ENCODE results near the gene NFU1.
A peak's percentile ranks its signal among the peaks of the same experiment; 100 is the strongest.

Gene NFU1

GRCh38 chr2:69436596-69436937, 668 bp downstream of the NFU1 start:
- Histone ChIP-seq H3K4me2 (ENCODE audit: low read length, poor library complexity, severe bottlenecking) (peak overlapping the region; percentile 92), H2AFZ (ENCODE audit: low read depth, low read length) (peak overlapping the region; percentile 92), H4K91ac (ENCODE audit: low read length) (peak overlapping the region; percentile 21), H3K4me1 (ENCODE audit: control insufficient read depth, insufficient read depth, low read depth, low read length) (peaks cover 7% of the 10 kb centered on the region), H3K4me3 (ENCODE audit: insufficient read depth in 1 of 2, low read depth in 1 of 2, low read length in 2 of 2) (peak overlapping the region; percentile 89 to 94), H3K9ac (ENCODE audit: low read length) (peak overlapping the region; percentile 95), H3K27me3 (ENCODE audit: control insufficient read depth in 1 of 2, insufficient read depth in 1 of 2, low read length in 2 of 2) (no peaks in the 10 kb centered on the region), H4K8ac (ENCODE audit: low read length) (peak overlapping the region; percentile 49), H2BK12ac (ENCODE audit: low read length in 2 of 2) (no peak overlapping the region), H2BK15ac (ENCODE audit: low read depth, poor library complexity, severe bottlenecking) (no peak overlapping the region), H2BK120ac (ENCODE audit: low read depth, low read length) (no peak overlapping the region), H3K4ac (ENCODE audit: low read depth in 1 of 2, low read length in 2 of 2) (peak overlapping the region in 1 of 2 experiments; percentile 99), H3K23ac (ENCODE audit: low read length in 2 of 2) (no peak overlapping the region), H2BK5ac (ENCODE audit: low read depth, low read length, poor library complexity, severe bottlenecking) (peak overlapping the region; percentile 24), H3K36me3 (ENCODE audit: control insufficient read depth in 1 of 2, insufficient read depth in 2 of 2, low read depth in 1 of 2, low read length in 2 of 2) (peaks cover 0 to 6% of the 10 kb centered on the region in 2 experiments), H3K9me3 (ENCODE audit: control insufficient read depth, low read length) (no peaks in the 10 kb centered on the region), H3K79me1 (replicated peaks; ENCODE audit: low read length, poor library complexity, severe bottlenecking) (peaks cover 10% of the 10 kb centered on the region), H3K14ac (ENCODE audit: low read length in 2 of 2) (peak overlapping the region in 1 of 2 experiments; percentile 39), H3K27ac (ENCODE audit: low read length, poor library complexity, severe bottlenecking) (peak overlapping the region; percentile 61), H3K18ac (ENCODE audit: low read depth in 1 of 2, low read length in 2 of 2) (peak overlapping the region; percentile 78 to 98), H2AK5ac (ENCODE audit: low read length, severe bottlenecking) (peak overlapping the region; percentile 45)
- DNase-seq: no peak
- 5% methylated on average over 3 of the region's 5 CpGs for WGBS

GRCh38 chr2:69434753-69435152, 2.5 kb downstream of the NFU1 start:
- Histone ChIP-seq H3K23ac (ENCODE audit: low read length in 2 of 2) (no peak overlapping the region), H4K91ac (ENCODE audit: low read length) (no peak overlapping the region), H2AK5ac (ENCODE audit: low read length, severe bottlenecking) (no peak overlapping the region), H3K27ac (ENCODE audit: low read length, poor library complexity, severe bottlenecking) (no peak overlapping the region), H2BK12ac (ENCODE audit: low read length in 2 of 2) (no peak overlapping the region), H3K14ac (ENCODE audit: low read length in 2 of 2) (no peak overlapping the region), H4K8ac (ENCODE audit: low read length) (no peak overlapping the region), H3K18ac (ENCODE audit: low read depth in 1 of 2, low read length in 2 of 2) (no peak overlapping the region), H3K9me3 (ENCODE audit: control insufficient read depth, low read length) (no peaks in the 10 kb centered on the region), H3K4me1 (ENCODE audit: control insufficient read depth, insufficient read depth, low read depth, low read length) (peaks cover 8% of the 10 kb centered on the region), H3K79me1 (replicated peaks; ENCODE audit: low read length, poor library complexity, severe bottlenecking) (peaks cover 12% of the 10 kb centered on the region), H3K4ac (ENCODE audit: low read depth in 1 of 2, low read length in 2 of 2) (no peak overlapping the region), H3K9ac (ENCODE audit: low read length) (no peak overlapping the region), H2BK15ac (ENCODE audit: low read depth, poor library complexity, severe bottlenecking) (no peak overlapping the region), H3K4me2 (ENCODE audit: low read length, poor library complexity, severe bottlenecking) (no peak overlapping the region), H3K36me3 (ENCODE audit: control insufficient read depth in 1 of 2, insufficient read depth in 2 of 2, low read depth in 1 of 2, low read length in 2 of 2) (peaks cover 4 to 24% of the 10 kb centered on the region in 2 experiments), H2BK120ac (ENCODE audit: low read depth, low read length) (no peak overlapping the region), H2AFZ (ENCODE audit: low read depth, low read length) (no peak overlapping the region), H2BK5ac (ENCODE audit: low read depth, low read length, poor library complexity, severe bottlenecking) (no peak overlapping the region), H3K4me3 (ENCODE audit: insufficient read depth in 1 of 2, low read depth in 1 of 2, low read length in 2 of 2) (no peak overlapping the region), H3K27me3 (ENCODE audit: control insufficient read depth in 1 of 2, insufficient read depth in 1 of 2, low read length in 2 of 2) (no peaks in the 10 kb centered on the region)
- WGBS: 90% methylated on average over 4 of the region's 5 CpGs
- no peak for DNase-seq

DNA sequence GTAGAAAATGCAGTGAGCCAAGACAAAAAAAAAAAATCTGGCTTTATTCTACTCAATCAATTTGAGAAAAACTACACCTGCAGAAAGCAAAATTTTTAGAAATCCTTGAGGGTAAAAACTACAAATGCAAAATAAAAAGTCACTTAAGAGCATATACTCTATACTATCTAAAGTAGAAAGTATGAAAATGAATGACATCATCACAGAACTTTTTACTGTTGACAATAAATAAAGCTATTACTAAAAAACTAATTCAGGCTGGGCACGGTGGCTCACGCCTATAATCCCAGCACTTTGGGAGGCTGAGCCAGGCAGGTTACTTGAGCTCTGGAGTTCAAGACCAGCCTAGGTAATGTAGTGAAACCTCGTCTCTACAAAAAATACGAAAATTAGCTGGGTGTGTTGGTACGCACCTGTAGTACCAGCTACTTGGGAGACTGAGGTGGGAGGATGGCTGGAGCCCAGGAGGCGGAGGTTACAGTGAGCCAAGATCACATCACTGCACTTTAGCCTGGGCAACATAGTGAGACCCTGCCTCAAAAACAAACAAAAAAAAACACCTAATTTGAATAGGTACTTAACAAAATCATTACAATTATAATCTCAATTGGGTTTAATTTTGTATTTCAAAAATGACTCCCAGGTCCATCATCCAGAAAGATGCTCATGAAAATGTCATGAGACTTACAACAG, 7.6 kb downstream of the NFU1 start:
- Histone ChIP-seq H2AFZ (ENCODE audit: low read depth, low read length) (no peak overlapping the region), H3K27ac (ENCODE audit: low read length, poor library complexity, severe bottlenecking) (peak overlapping the region; percentile 61), H3K4me2 (ENCODE audit: low read length, poor library complexity, severe bottlenecking) (no peak overlapping the region), H3K18ac (ENCODE audit: low read depth in 1 of 2, low read length in 2 of 2) (no peak overlapping the region), H3K4ac (ENCODE audit: low read depth in 1 of 2, low read length in 2 of 2) (no peak overlapping the region), H3K23ac (ENCODE audit: low read length in 2 of 2) (no peak overlapping the region), H3K14ac (ENCODE audit: low read length in 2 of 2) (no peak overlapping the region), H3K9ac (ENCODE audit: low read length) (no peak overlapping the region), H2BK15ac (ENCODE audit: low read depth, poor library complexity, severe bottlenecking) (no peak overlapping the region), H3K4me3 (ENCODE audit: insufficient read depth in 1 of 2, low read depth in 1 of 2, low read length in 2 of 2) (no peak overlapping the region), H3K4me1 (ENCODE audit: control insufficient read depth, insufficient read depth, low read depth, low read length) (peaks cover 3% of the 10 kb centered on the region), H2AK5ac (ENCODE audit: low read length, severe bottlenecking) (peak overlapping the region; percentile 13), H4K8ac (ENCODE audit: low read length) (no peak overlapping the region), H3K9me3 (ENCODE audit: control insufficient read depth, low read length) (no peaks in the 10 kb centered on the region), H2BK120ac (ENCODE audit: low read depth, low read length) (no peak overlapping the region), H4K91ac (ENCODE audit: low read length) (no peak overlapping the region), H3K27me3 (ENCODE audit: control insufficient read depth in 1 of 2, insufficient read depth in 1 of 2, low read length in 2 of 2) (no peaks in the 10 kb centered on the region), H2BK5ac (ENCODE audit: low read depth, low read length, poor library complexity, severe bottlenecking) (no peak overlapping the region), H3K36me3 (ENCODE audit: control insufficient read depth in 1 of 2, insufficient read depth in 2 of 2, low read depth in 1 of 2, low read length in 2 of 2) (peaks cover 26 to 60% of the 10 kb centered on the region in 2 experiments), H3K79me1 (replicated peaks; ENCODE audit: low read length, poor library complexity, severe bottlenecking) (peaks cover 16% of the 10 kb centered on the region), H2BK12ac (ENCODE audit: low read length in 2 of 2) (no peak overlapping the region)
- 98% methylated on average over 6 of the region's 6 CpGs for WGBS
- DNase-seq: no peak

DNA sequence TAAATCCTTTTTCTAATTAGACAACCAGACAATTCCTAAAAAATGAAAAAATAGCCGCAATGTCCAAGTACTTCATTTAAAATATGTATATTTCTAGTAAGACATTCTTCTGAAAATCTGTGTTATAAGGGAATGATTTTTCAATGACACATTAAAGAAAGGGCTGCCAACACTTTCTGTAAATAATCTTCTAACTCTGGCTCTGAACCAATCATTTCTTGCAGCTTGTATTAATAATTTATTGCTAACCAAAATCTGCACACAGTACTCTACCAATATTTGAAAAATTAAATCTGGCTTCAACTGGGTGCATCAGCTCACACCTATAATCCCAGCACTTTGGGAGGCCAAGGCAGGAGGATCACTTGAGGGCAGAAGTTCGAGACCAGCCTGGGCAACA, 8.3 kb downstream of the NFU1 start:
- Histone ChIP-seq H3K36me3 (ENCODE audit: control insufficient read depth in 1 of 2, insufficient read depth in 2 of 2, low read depth in 1 of 2, low read length in 2 of 2) (peaks cover 26 to 65% of the 10 kb centered on the region in 2 experiments), H4K8ac (ENCODE audit: low read length) (no peak overlapping the region), H3K27me3 (ENCODE audit: control insufficient read depth in 1 of 2, insufficient read depth in 1 of 2, low read length in 2 of 2) (no peaks in the 10 kb centered on the region), H2BK120ac (ENCODE audit: low read depth, low read length) (no peak overlapping the region), H3K4me2 (ENCODE audit: low read length, poor library complexity, severe bottlenecking) (no peak overlapping the region), H2AFZ (ENCODE audit: low read depth, low read length) (no peak overlapping the region), H3K4me1 (ENCODE audit: control insufficient read depth, insufficient read depth, low read depth, low read length) (peaks cover 3% of the 10 kb centered on the region), H2BK15ac (ENCODE audit: low read depth, poor library complexity, severe bottlenecking) (no peak overlapping the region), H3K9me3 (ENCODE audit: control insufficient read depth, low read length) (no peaks in the 10 kb centered on the region), H3K23ac (ENCODE audit: low read length in 2 of 2) (no peak overlapping the region), H4K91ac (ENCODE audit: low read length) (no peak overlapping the region), H2AK5ac (ENCODE audit: low read length, severe bottlenecking) (no peak overlapping the region), H2BK5ac (ENCODE audit: low read depth, low read length, poor library complexity, severe bottlenecking) (no peak overlapping the region), H3K18ac (ENCODE audit: low read depth in 1 of 2, low read length in 2 of 2) (no peak overlapping the region), H3K27ac (ENCODE audit: low read length, poor library complexity, severe bottlenecking) (peak overlapping the region; percentile 61), H3K79me1 (replicated peaks; ENCODE audit: low read length, poor library complexity, severe bottlenecking) (peaks cover 17% of the 10 kb centered on the region), H3K4me3 (ENCODE audit: insufficient read depth in 1 of 2, low read depth in 1 of 2, low read length in 2 of 2) (no peak overlapping the region), H2BK12ac (ENCODE audit: low read length in 2 of 2) (no peak overlapping the region), H3K4ac (ENCODE audit: low read depth in 1 of 2, low read length in 2 of 2) (no peak overlapping the region), H3K14ac (ENCODE audit: low read length in 2 of 2) (no peak overlapping the region), H3K9ac (ENCODE audit: low read length) (no peak overlapping the region)
- no peak for DNase-seq
- WGBS: 83% methylated on average over 1 of the region's 2 CpGs

All from mesenchymal stem cell (in vitro differentiated cells and primary cell).